ENCODE results near the gene PAX8.

DNA sequence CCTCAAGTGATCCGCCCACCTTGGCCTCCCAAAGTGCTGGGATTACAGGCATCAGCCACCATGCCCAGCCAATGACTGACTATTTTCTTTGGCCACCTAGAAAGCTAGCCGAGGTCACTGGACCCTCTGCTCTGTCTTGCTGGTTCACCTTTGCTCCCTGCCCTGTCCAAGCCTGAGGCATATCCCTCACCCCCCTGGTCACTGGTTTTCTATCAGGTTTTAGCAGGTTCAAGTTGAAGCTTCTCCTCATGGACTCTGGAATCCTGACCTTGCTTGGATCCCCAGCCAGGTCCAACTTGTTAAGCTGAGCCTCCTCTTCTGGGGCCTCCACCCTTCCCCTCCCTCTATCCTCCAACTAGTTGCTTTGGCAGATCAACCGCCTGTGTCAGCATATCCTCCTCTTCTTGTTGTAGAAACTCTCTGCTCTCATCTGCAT lies 33.4 kb downstream of the PAX8 start:
- no peak for TF ChIP-seq TAF1 (IDR thresholded peaks at IDR 0.05; ENCODE audit: low read depth)
- TF ChIP-seq RAD21 (IDR thresholded peaks at IDR 0.05; ENCODE audit: low read depth) = no peak
- TF ChIP-seq, protein P1, sequence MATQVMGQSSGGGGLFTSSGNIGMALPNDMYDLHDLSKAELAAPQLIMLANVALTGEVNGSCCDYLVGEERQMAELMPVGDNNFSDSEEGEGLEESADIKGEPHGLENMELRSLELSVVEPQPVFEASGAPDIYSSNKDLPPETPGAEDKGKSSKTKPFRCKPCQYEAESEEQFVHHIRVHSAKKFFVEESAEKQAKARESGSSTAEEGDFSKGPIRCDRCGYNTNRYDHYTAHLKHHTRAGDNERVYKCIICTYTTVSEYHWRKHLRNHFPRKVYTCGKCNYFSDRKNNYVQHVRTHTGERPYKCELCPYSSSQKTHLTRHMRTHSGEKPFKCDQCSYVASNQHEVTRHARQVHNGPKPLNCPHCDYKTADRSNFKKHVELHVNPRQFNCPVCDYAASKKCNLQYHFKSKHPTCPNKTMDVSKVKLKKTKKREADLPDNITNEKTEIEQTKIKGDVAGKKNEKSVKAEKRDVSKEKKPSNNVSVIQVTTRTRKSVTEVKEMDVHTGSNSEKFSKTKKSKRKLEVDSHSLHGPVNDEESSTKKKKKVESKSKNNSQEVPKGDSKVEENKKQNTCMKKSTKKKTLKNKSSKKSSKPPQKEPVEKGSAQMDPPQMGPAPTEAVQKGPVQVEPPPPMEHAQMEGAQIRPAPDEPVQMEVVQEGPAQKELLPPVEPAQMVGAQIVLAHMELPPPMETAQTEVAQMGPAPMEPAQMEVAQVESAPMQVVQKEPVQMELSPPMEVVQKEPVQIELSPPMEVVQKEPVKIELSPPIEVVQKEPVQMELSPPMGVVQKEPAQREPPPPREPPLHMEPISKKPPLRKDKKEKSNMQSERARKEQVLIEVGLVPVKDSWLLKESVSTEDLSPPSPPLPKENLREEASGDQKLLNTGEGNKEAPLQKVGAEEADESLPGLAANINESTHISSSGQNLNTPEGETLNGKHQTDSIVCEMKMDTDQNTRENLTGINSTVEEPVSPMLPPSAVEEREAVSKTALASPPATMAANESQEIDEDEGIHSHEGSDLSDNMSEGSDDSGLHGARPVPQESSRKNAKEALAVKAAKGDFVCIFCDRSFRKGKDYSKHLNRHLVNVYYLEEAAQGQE (IDR thresholded peaks at IDR 0.05; ENCODE audit: low read depth) = no peak
- no peak for TF ChIP-seq TCF12 (IDR thresholded peaks at IDR 0.05; ENCODE audit: low read depth)
- no peak for TF ChIP-seq EGR1 (IDR thresholded peaks at IDR 0.05)
- no peak for TF ChIP-seq NFIC (IDR thresholded peaks at IDR 0.05)
- no peak for TF ChIP-seq EP300 (IDR thresholded peaks at IDR 0.05; ENCODE audit: borderline replicate concordance)
- TF ChIP-seq, protein P2, sequence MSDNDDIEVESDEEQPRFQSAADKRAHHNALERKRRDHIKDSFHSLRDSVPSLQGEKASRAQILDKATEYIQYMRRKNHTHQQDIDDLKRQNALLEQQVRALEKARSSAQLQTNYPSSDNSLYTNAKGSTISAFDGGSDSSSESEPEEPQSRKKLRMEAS (IDR thresholded peaks at IDR 0.05) = no peak
- TF ChIP-seq TEAD4 (IDR thresholded peaks at IDR 0.05) = no peak
- no peak for TF ChIP-seq CREB1 (IDR thresholded peaks at IDR 0.05; ENCODE audit: low read depth)
- TF ChIP-seq FOXM1 (IDR thresholded peaks at IDR 0.05; ENCODE audit: borderline replicate concordance, low read depth) = no peak
- no peak for TF ChIP-seq YY1 (IDR thresholded peaks at IDR 0.05; ENCODE audit: low read depth)
